HG02763 (cell line): ENCODE data around the gene FAM107B.
A peak's percentile ranks its signal among the peaks of the same experiment; 100 is the strongest.
"Not testable (repeated sequence)": the region's sequence is repeated elsewhere in the genome, so short reads cannot be mapped to it uniquely, and the experiment has no call there.

ENCODE experiments used
- ATAC-seq: cut with Tn5 transposase; IDR thresholded peaks from one replicate; pipeline ENCODE4 v1.9.1; 2021; ENCODE audit warnings: mild to moderate bottlenecking, moderate library complexity; ENCODE audit not compliant: unreplicated experiment

Gene FAM107B

DNA sequence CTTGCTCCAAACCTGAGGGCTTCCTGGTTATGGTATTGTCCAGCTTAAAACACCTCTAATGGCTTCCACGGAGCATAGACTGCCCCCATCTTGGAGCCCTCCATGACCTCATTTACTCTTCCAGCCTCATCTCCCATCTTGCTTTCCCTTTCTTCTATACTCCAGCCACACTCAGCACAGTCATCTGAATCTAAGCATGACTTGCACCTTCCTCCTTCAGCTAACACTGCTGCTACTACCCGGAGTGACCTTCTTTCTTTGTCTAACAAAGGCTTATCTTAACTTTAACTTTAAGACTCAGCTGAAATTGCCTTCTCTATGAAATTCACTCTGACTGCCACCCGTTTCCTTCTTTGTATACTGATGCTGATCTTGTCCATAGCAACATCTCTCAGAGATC is 135.1 kb downstream of the FAM107B start:
- ATAC-seq = no peak

DNA sequence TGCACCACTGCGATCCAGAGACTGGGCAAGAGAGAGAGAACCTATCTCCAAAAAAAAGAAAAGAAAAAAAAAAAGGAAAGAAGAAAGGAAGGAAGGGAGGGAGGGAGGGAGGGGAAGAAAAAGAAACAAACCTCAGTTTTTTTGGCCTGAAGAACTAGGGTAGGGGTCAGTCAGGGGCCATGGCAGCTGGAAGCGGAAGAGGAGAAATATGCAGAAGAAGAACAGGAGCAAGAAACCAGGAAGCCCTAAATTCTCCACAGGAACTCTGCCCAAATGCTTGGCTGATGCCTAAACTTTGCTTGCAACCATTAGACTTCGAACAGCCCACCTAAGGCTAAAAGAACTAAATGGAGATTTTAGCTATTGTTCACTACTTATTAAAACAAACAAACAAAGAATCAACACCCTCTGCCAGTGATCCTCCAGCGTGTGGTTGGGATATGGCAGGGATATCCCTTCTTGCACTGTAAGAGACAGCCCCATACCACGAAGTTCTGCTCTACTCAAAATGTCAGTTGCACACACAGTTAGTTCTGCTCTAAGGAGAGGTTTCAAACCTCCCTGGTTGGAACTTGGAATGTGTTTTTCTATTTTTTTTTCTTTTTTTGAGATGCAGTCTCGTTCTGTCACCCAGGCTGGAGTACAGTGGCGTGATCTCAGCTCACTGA is 139.5 kb downstream of the FAM107B start:
- no peak for ATAC-seq

GRCh38 chr10:14634572-14634971 is 140.1 kb downstream of the FAM107B start:
- not testable (repeated sequence) for ATAC-seq

- no peak for ATAC-seq
Observed at GRCh38 chr10:14625765-14626525, 148.8 kb downstream of the FAM107B start.

- no peak for ATAC-seq
Observed at GRCh38 chr10:14625192-14625631, 149.5 kb downstream of the FAM107B start.

DNA sequence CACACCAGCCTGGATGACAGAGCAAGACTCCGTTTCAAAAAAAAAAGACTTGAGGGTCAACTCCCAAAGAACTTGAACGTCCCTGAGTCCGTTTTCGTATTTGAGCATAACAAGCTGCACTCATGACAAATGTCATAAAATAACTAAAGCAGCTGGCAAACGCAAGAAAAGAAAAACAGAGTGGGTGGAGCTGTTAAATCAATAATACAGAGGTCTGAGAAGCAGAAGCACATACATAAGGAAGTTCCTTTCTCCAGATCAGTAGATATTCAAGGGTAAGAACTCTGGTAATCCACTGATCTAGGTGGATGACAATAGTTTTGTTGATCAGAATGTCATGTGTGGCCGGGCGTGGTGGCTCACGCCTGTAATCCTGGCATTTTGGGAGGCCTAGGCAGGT is 150.1 kb downstream of the FAM107B start:
- ATAC-seq = no peak

GRCh38 chr10:14623931-14624330 is 150.8 kb downstream of the FAM107B start:
- no peak for ATAC-seq

- ATAC-seq = no peak
Observed at GRCh38 chr10:14621037-14621436, 153.7 kb downstream of the FAM107B start.

DNA sequence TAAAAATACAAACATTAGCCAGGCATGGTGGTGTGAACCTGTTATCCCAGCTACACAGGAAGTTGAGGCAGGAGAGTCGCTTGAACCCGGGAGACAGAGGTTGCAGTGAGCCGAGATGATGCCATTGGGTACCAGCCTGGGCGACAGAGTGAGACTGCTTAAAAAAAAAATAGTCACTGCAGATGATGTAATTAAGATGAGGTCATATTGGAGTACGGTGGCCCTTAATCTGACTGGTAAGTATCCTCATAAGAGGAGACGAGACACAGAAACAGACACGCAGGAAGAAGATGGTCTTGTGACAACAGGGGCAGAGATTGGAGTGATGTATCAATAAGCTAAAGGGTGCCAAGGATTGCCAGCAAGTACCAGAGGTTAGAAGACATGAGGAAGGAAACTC is 156.0 kb downstream of the FAM107B start:
- no peak for ATAC-seq

DNA sequence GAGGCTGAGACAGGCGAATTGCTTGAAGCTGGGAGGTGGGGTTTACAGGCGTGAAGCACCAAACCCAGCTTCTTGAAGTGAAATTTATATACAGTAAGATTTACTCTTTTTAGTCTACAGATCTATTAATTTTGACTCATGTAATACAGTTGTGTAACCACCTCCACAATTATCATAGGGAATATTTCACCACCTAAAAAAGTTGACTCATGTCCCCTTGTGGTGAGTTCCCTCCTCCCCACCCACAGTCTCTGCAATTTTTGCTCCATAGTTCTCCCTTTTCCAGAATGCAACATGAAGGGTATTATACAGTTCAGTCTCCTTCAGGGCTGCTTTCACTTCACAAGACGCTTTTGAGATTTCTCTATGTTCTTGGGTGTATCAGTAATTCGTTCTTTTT is 156.8 kb downstream of the FAM107B start:
- ATAC-seq = no peak

DNA sequence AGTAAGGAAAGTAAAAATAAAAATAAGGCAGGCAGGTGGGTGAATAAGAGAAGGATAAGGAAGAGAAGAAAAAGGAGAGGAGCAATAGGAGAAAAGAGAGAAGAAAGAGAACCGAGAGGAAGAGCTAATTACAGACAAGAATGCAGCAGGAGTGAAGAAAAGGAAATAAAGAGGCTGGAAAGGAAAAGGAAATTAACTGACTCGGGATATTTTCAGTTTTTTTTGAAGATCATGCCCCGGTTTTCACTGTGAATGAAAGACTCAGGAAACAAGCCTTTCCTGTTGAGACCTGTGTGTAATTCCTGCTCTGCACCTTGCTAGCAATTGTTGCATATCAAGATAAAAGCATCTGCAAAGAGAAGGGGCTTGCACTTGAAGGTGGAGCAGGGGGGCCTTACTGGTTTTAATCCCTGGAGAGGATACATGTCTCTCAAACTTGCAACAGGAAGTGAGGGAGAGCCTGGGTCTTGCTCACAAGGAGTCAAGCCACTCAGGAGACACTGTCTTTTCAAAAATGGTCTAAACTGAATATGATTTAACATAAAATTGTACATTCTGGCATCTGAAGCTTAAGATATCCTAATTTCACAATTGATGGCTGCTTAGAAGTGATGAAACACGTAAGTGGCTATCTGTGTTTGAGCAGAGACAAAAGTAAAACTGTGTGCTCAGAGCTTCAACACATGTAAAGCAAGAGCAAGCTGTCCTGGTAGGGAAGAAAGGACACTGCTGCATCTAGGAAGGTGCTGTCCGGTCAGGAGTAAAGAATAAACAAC is 157.6 kb downstream of the FAM107B start:
- ATAC-seq = no peak

DNA sequence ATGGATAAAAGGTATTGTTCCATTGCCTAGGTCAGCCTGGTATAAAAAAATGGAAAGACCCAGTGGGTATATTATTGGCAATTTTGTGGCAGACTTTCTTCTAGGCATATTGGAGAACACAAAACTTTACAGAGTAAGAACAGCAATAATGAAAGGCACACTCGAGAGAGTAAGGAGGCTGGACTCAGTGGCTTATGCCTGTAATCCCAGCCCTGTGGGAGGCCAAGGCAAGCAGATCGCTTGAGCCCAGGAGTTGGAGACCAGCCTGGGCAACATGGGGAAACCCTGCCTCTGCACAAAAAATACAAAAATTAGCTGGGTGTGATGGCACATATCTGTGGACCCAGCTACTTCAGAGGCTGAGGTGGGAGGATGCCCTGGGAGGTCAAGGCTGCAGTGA is 158.2 kb downstream of the FAM107B start:
- ATAC-seq = no peak

DNA sequence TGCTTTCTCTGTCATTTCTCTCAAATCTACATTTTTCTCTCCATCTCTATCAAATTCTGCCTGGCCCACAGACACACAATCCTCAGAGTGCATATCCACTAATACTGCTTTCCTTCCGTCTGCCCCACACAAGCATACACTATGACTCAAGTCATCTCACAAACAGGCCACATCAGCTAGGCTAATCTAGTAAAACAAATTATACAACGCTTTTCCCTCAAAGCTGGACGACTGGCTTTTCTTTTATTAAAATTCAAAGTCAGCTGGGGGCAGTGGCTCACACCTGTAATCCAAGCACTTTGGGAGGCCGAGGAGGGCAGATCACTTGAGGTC is 161.1 kb downstream of the FAM107B start:
- no peak for ATAC-seq

DNA sequence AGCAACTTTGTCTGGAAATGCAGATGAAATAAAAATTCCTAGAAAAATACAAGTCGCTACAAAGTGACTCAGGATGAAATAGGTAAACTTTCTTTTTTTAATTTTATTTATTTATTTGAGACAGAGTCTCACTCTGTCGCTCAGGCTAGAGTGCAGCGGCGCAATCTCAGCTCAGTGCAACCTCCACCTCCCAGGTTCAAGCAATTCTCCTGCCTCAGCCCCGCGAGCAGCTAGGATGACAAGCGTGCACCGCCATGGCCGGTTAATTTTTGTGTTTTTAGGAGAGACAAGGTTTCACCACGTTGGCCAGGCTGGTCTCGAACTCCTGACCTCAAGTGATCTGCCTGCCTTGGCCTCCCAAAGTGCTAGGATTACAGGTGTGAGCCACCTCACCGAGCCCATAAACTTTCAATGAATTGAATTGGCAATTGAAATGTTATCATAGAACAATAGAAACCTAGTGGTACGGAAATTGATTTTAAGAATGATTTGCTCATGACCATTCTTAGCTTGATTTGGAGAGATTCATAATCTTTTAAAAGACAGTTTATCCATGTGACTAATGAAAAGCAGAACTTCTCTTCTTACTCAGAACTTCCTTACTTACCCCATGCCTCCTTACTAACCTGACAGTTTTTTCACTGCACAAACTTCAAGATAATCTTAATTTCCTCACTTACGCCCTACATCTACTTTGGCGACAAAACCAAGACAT is 161.7 kb downstream of the FAM107B start:
- no peak for ATAC-seq

- ATAC-seq = no peak
Observed at GRCh38 chr10:14611968-14612693, 162.6 kb downstream of the FAM107B start.

GRCh38 chr10:14609178-14609577 is 165.5 kb downstream of the FAM107B start:
- no peak for ATAC-seq

DNA sequence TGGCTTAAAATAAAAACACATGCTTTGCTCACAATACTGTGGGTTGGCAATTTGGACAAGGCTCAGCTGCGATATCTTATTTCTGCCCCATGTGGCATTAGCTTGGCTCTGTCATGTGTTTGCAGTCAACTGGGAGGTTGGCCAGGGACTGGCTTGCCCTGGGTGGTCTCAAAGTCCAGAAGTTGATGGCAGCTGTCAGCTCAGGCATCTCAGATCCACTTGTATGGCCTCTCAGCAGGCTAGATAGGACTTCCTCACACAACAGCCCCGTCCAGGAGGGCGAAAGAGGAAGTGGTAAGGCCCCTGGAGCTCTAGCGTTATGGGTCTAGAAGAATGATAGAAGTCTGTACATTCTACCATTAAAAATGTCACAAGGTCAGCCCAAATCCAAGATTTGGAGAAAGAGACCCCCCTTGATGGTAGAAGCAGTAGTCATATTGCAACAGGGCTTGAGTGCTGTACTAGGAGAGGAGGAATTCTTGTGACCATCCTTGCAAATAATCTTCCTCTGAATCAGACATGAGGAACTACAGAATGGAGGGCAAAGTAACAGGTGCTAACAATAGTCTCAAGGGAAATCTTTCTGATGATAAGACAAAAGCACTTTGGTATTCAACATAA is 166.2 kb downstream of the FAM107B start:
- ATAC-seq = no peak

DNA sequence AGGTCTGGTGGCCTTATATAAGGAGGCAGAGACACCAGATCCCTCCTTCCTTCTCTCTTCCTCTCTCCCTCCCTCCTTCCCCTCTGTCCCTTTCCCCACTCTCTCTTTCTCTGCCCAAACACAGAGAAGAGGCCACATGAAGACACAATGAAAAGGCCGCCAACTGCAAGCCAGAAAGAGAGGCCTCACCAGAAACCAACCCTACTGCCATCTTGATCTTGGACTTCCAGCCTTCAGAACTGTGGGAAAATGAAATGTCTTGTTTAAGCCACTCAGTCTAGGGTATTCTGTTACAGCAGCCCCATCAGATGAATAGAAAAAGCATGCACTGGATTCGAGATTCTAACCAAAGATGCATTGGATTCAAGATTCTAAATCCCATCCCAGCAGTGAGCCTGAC is 168.1 kb downstream of the FAM107B start:
- no peak for ATAC-seq

- peak; percentile 28 for ATAC-seq
Observed at GRCh38 chr10:14605231-14605925, 169.3 kb downstream of the FAM107B start.
